IMR-90 (cell line): ENCODE measurements around the gene CD244. TPM values are rescaled to one million over a fixed set of nuclear protein-coding genes. Genes with fewer than 3 reads are reported as not detected.

Experiments
- ATAC-seq: fragments of 200-7000 bp; cut with Tn5 transposase; 2 replicates; pipeline ENCODE4 v1.9.1; 2020; ENCODE audit warnings: low read depth, mild to moderate bottlenecking, moderate library complexity
- BruUV-seq: library from RNA; stranded (reverse); fragments of 400-500 nt; replicated peaks from 2 replicates; lab custom pipeline; 2021; lab: Mats Ljungman, UMichigan
- CTCF ChIA-PET: fragments of 300-600 bp; formaldehyde crosslinking; extraction: SDS; loops from one replicate; lab custom pipeline; 2021; ENCODE audit warnings: antibody characterized with exemption; lab: Yijun Ruan, JAX
- POLR2A ChIA-PET: fragments of 300-600 bp; sonication (Branson Sonifier 250); formaldehyde crosslinking; loops from one replicate; lab custom pipeline; 2022; ENCODE audit warnings: antibody characterized with exemption; ENCODE audit not compliant: unreplicated experiment; lab: Charles Lee
- DNase-seq: peaks from one replicate; pipeline ENCODE4 v3.0.0; 2013
- H2AFZ ChIP-seq: replicated peaks from 2 replicates; pipeline ENCODE3; 2013; ENCODE audit warnings: low read length, mild to moderate bottlenecking; ENCODE audit not compliant: poor library complexity
- H2AK5ac ChIP-seq: 2 replicates; pipeline ENCODE4 v1.6.1; 2013; ENCODE audit warnings: low read depth, low read length, inconsistent platforms
- H2AK9ac ChIP-seq: replicated peaks from 2 replicates; pipeline ENCODE3; 2013; ENCODE audit warnings: mild to moderate bottlenecking, low read depth, low read length, moderate library complexity; ENCODE audit not compliant: poor library complexity
- H2BK120ac ChIP-seq: 2 replicates; pipeline ENCODE4 v1.6.1; 2013; ENCODE audit warnings: low read depth, low read length, inconsistent platforms
- H2BK15ac ChIP-seq: 3 replicates; pipeline ENCODE4 v1.6.1; 2013; ENCODE audit warnings: low read depth, low read length, inconsistent platforms
- H2BK20ac ChIP-seq: 2 replicates; pipeline ENCODE4 v1.6.1; 2013; ENCODE audit warnings: low read depth, mild to moderate bottlenecking, inconsistent platforms, low read length, moderate library complexity
- H2BK5ac ChIP-seq: 2 replicates; pipeline ENCODE4 v1.6.1; 2013; ENCODE audit warnings: mild to moderate bottlenecking, low read depth, low read length, inconsistent platforms; ENCODE audit not compliant: poor library complexity, severe bottlenecking
- H3K14ac ChIP-seq: replicated peaks from 2 replicates; pipeline ENCODE4 v1.6.1; 2013; ENCODE audit warnings: low read depth, low read length, inconsistent platforms
- H3K18ac ChIP-seq: 2 replicates; pipeline ENCODE4 v1.6.1; 2013; ENCODE audit warnings: low read depth, low read length, control low read depth
- H3K23ac ChIP-seq: 2 replicates; pipeline ENCODE4 v1.6.1; 2013; ENCODE audit warnings: low read depth, low read length, inconsistent platforms
- H3K27ac ChIP-seq: 2 replicates; pipeline ENCODE4 v1.5.1; 2013; ENCODE audit warnings: mild to moderate bottlenecking, control low read depth, low read length; ENCODE audit not compliant: insufficient read depth
- H3K27me3 ChIP-seq: 2 replicates; pipeline ENCODE4 v1.6.1; 2013; ENCODE audit warnings: low read length; ENCODE audit not compliant: control insufficient read depth, insufficient read depth
- H3K36me3 ChIP-seq: 2 replicates; pipeline ENCODE4 v1.6.1; 2013; ENCODE audit warnings: low read length, mixed read lengths; ENCODE audit not compliant: control insufficient read depth, insufficient read depth
- H3K4ac ChIP-seq: 2 replicates; pipeline ENCODE4 v1.6.1; 2013; ENCODE audit warnings: low read depth, low read length, inconsistent platforms
- H3K4me1 ChIP-seq: 2 replicates; pipeline ENCODE4 v1.6.1; 2013; ENCODE audit warnings: low read length, mixed read lengths; ENCODE audit not compliant: control insufficient read depth, insufficient read depth
- H3K4me2 ChIP-seq: 2 replicates; pipeline ENCODE4 v1.6.1; 2013; ENCODE audit warnings: low read depth, mild to moderate bottlenecking, control low read depth, low read length, moderate library complexity
- H3K4me3 ChIP-seq: 2 replicates; pipeline ENCODE4 v1.5.1; 2013; ENCODE audit warnings: low read depth, mild to moderate bottlenecking, control low read depth, low read length, moderate library complexity; ENCODE audit not compliant: insufficient read depth
- H3K56ac ChIP-seq: 2 replicates; pipeline ENCODE4 v1.6.1; 2013; ENCODE audit warnings: low read length, inconsistent platforms; ENCODE audit not compliant: insufficient read depth; ENCODE audit errors: extremely low read depth
- H3K79me1 ChIP-seq, 2 experiments: 2 replicates each; pipeline ENCODE4 v1.6.1; 2013; ENCODE audit warnings: low read length in 2 of 2, inconsistent platforms in 1 of 2, low read depth in 1 of 2
- H3K9ac ChIP-seq: 2 replicates; pipeline ENCODE4 v1.6.1; 2013; ENCODE audit warnings: low read depth, low read length, control low read depth
- H3K9me1 ChIP-seq: 2 replicates; pipeline ENCODE4 v1.6.1; 2013; ENCODE audit warnings: low read length, inconsistent platforms; ENCODE audit not compliant: insufficient read depth
- H3K9me3 ChIP-seq: 2 replicates; pipeline ENCODE4 v1.6.1; 2013; ENCODE audit warnings: low read length; ENCODE audit not compliant: control insufficient read depth, insufficient read depth
- H4K20me1 ChIP-seq: 2 replicates; pipeline ENCODE4 v1.6.1; 2013; ENCODE audit warnings: low read length, inconsistent platforms; ENCODE audit not compliant: insufficient read depth
- H4K5ac ChIP-seq: 2 replicates; pipeline ENCODE4 v1.6.1; 2013; ENCODE audit warnings: mild to moderate bottlenecking, low read depth, low read length, control low read depth
- H4K8ac ChIP-seq, 2 experiments: 2 replicates each; pipeline ENCODE4 v1.6.1; 2013; ENCODE audit warnings: low read depth in 2 of 2, low read length in 2 of 2, control low read depth in 1 of 2, inconsistent platforms in 1 of 2
- H4K91ac ChIP-seq: 2 replicates; pipeline ENCODE4 v1.6.1; 2013; ENCODE audit warnings: low read depth, low read length, inconsistent platforms; ENCODE audit not compliant: insufficient read depth
- CEBPB ChIP-seq: IDR thresholded peaks from 2 replicates; pipeline ENCODE4 v1.6.1; 2012; ENCODE audit warnings: low read depth, low read length, improper control_type of control experiment
- FOS ChIP-seq: fragments of 150-350 bp; IDR thresholded peaks from 2 replicates; pipeline ENCODE4 v1.6.1; 2016; ENCODE audit warnings: low read depth, low read length
- MAZ ChIP-seq: IDR thresholded peaks from 2 replicates; pipeline ENCODE4 v1.6.1; 2012; ENCODE audit warnings: low read depth, mild to moderate bottlenecking, low read length, improper control_type of control experiment, moderate library complexity, borderline replicate concordance
- MXI1 ChIP-seq: IDR thresholded peaks from 2 replicates; pipeline ENCODE4 v1.6.1; 2012; ENCODE audit warnings: low read depth, mild to moderate bottlenecking, low read length, moderate library complexity, borderline replicate concordance
- RCOR1 ChIP-seq: IDR thresholded peaks from 2 replicates; pipeline ENCODE4 v1.6.1; 2012; ENCODE audit warnings: mild to moderate bottlenecking, low read length, improper control_type of control experiment; ENCODE audit not compliant: insufficient replicate concordance
- WGBS, 2 experiments: methylation state at CpG; one replicate each; pipeline versions ENCODE4 v1.1.5 to v1.1.7; 2013; ENCODE audit warnings: missing lambda C conversion rate in 2 of 2; ENCODE audit not compliant: insufficient read length in 1 of 2; ENCODE audit errors: extremely low coverage in 2 of 2; 5-methylcytosine and 5-hydroxymethylcytosine counted together
- dilution Hi-C: fragments of 300-500 bp; cut with HindIII; formaldehyde crosslinking; loops from one replicate; pipeline ENCODE4 v1.14.3; 2018; ENCODE audit warnings: low sequenced_read_pairs; ENCODE audit not compliant: unreplicated experiment
- in situ Hi-C: fragments of 300-500 bp; cut with MboI; formaldehyde crosslinking; loops from 3 replicates; pipeline ENCODE4 v1.14.3; 2019; ENCODE audit warnings: low sequenced_read_pairs, inconsistent platforms, mixed read lengths
- intact Hi-C: fragments of 100-400 bp; cut with micrococcal nuclease; formaldehyde crosslinking; loops from 2 replicates; pipeline ENCODE4 v1.10.0; 2022
- polyA plus RNA-seq, 3 experiments: library from polyadenylated mRNA; depleted of rRNA; stranded (reverse); fragments of >200 nt; gene quantifications; 2 replicates each; pipeline ENCODE4 v1.2.3, GENCODE V29; 2012; ENCODE audit warnings: low replicate concordance in 1 of 3
- total RNA-seq: library from RNA; depleted of rRNA; stranded (reverse); fragments of >200 nt; gene quantifications from 2 replicates; pipeline ENCODE4 v1.2.3, GENCODE V29; 2012
- TF ChIP-seq, protein P1 (sequence below): fragments of 150-350 bp; IDR thresholded peaks from 2 replicates; pipeline ENCODE4 v1.6.1; 2017; ENCODE audit warnings: mild to moderate bottlenecking, antibody characterized with exemption, low read length, low read depth

CD244 gene
- total and polyA plus RNA-seq, 2 of the 4 experiments (the other 2 are of a cell fraction) = not detected

DNA sequence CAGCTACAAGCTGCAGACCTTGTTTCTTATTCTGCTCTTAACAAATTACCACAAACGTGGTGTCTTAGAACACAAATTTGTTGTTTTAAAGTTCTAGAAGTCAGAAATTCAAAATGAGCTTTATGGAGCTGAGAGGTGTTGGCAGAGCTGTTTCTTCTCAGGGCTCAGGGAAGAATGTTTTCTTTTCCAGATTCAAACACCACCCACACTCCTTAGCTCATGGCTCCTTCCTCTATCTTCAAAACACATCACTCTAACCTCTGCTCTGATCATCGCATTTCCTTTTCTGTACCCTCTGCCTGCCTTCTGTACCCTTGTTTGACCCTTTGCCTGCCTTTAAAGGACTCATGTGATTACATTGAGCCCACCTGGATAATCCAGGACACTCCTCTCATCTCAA, 49.2 kb upstream of the CD244 start:
- Histone ChIP-seq H4K20me1 (no peaks in the 10 kb centered on the region), H2BK15ac (no peak overlapping the region), H3K27ac (no peak overlapping the region), H2AFZ (no peak overlapping the region), H3K56ac (no peak overlapping the region), H4K5ac (no peak overlapping the region), H3K4ac (no peak overlapping the region), H2BK120ac (no peak overlapping the region), H2BK20ac (no peak overlapping the region), H2BK5ac (no peak overlapping the region), H3K23ac (no peak overlapping the region), H3K9me1 (no peaks in the 10 kb centered on the region), H3K18ac (no peak overlapping the region), H4K91ac (no peak overlapping the region), H3K4me1 (no peaks in the 10 kb centered on the region), H2AK5ac (no peak overlapping the region), H2AK9ac (no peak overlapping the region), H3K14ac (no peak overlapping the region), H3K9me3 (no peaks in the 10 kb centered on the region), H4K8ac (no peak overlapping the region), H3K4me2 (no peak overlapping the region), H3K27me3 (no peaks in the 10 kb centered on the region; the same call in 1 of the 2 replicates), H3K36me3 (no peaks in the 10 kb centered on the region), H3K9ac (no peak overlapping the region), H3K4me3 (no peak overlapping the region), H3K79me1 (no peaks in the 10 kb centered on the region)
- intact Hi-C loops = no loop called here
- ChIA-PET CTCF (interaction anchor here (0.6 kb wide), 1 partner anchor 54 kb away, joined by 10 read pairs; no protein-coding TSS in a partner anchor), POLR2A (no interaction called here)
- BruUV-seq = no TSS peak
- 20% methylated on average over 1 of the region's 2 CpGs; no CpG with 5 or more reads in 1 of the 2 experiments for WGBS, 2 experiments
- DNase-seq (no peak), ATAC-seq (no peak)
- TF ChIP-seq RCOR1 (no peak), FOS (no peak), MXI1 (no peak), MAZ (no peak), CEBPB (no peak)
- TF ChIP-seq, protein P1, sequence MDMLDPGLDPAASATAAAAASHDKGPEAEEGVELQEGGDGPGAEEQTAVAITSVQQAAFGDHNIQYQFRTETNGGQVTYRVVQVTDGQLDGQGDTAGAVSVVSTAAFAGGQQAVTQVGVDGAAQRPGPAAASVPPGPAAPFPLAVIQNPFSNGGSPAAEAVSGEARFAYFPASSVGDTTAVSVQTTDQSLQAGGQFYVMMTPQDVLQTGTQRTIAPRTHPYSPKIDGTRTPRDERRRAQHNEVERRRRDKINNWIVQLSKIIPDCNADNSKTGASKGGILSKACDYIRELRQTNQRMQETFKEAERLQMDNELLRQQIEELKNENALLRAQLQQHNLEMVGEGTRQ = no peak
- in situ Hi-C loops = no loop called here
- dilution Hi-C loops = no loop called here
